IMR-90 (cell line): ENCODE data around the gene MTG1. TPM values are rescaled to one million over a fixed set of nuclear protein-coding genes. Genes with fewer than 3 reads are reported as not detected.

Source experiments
- ATAC-seq: fragments of 200-7000 bp; cut with Tn5 transposase; 2 replicates; pipeline ENCODE4 v1.9.1; 2020; ENCODE audit warnings: low read depth, mild to moderate bottlenecking, moderate library complexity
- BruUV-seq: library from RNA; stranded (reverse); fragments of 400-500 nt; replicated peaks from 2 replicates; lab custom pipeline; 2021; lab: Mats Ljungman, UMichigan
- CTCF ChIA-PET: fragments of 300-600 bp; formaldehyde crosslinking; extraction: SDS; loops from one replicate; lab custom pipeline; 2021; ENCODE audit warnings: antibody characterized with exemption; lab: Yijun Ruan, JAX
- POLR2A ChIA-PET: fragments of 300-600 bp; sonication (Branson Sonifier 250); formaldehyde crosslinking; loops from one replicate; lab custom pipeline; 2022; ENCODE audit warnings: antibody characterized with exemption; ENCODE audit not compliant: unreplicated experiment; lab: Charles Lee
- DNase-seq: peaks from one replicate; pipeline ENCODE4 v3.0.0; 2013
- H2AFZ ChIP-seq: replicated peaks from 2 replicates; pipeline ENCODE3; 2013; ENCODE audit warnings: low read length, mild to moderate bottlenecking; ENCODE audit not compliant: poor library complexity
- H2AK5ac ChIP-seq: 2 replicates; pipeline ENCODE4 v1.6.1; 2013; ENCODE audit warnings: low read depth, low read length, inconsistent platforms
- H2AK9ac ChIP-seq: replicated peaks from 2 replicates; pipeline ENCODE3; 2013; ENCODE audit warnings: mild to moderate bottlenecking, low read depth, low read length, moderate library complexity; ENCODE audit not compliant: poor library complexity
- H2BK120ac ChIP-seq: 2 replicates; pipeline ENCODE4 v1.6.1; 2013; ENCODE audit warnings: low read depth, low read length, inconsistent platforms
- H2BK15ac ChIP-seq: 3 replicates; pipeline ENCODE4 v1.6.1; 2013; ENCODE audit warnings: low read depth, low read length, inconsistent platforms
- H2BK20ac ChIP-seq: 2 replicates; pipeline ENCODE4 v1.6.1; 2013; ENCODE audit warnings: low read depth, mild to moderate bottlenecking, inconsistent platforms, low read length, moderate library complexity
- H2BK5ac ChIP-seq: 2 replicates; pipeline ENCODE4 v1.6.1; 2013; ENCODE audit warnings: mild to moderate bottlenecking, low read depth, low read length, inconsistent platforms; ENCODE audit not compliant: poor library complexity, severe bottlenecking
- H3K14ac ChIP-seq: replicated peaks from 2 replicates; pipeline ENCODE4 v1.6.1; 2013; ENCODE audit warnings: low read depth, low read length, inconsistent platforms
- H3K18ac ChIP-seq: 2 replicates; pipeline ENCODE4 v1.6.1; 2013; ENCODE audit warnings: low read depth, low read length, control low read depth
- H3K23ac ChIP-seq: 2 replicates; pipeline ENCODE4 v1.6.1; 2013; ENCODE audit warnings: low read depth, low read length, inconsistent platforms
- H3K27ac ChIP-seq: 2 replicates; pipeline ENCODE4 v1.5.1; 2013; ENCODE audit warnings: mild to moderate bottlenecking, control low read depth, low read length; ENCODE audit not compliant: insufficient read depth
- H3K27me3 ChIP-seq: 2 replicates; pipeline ENCODE4 v1.6.1; 2013; ENCODE audit warnings: low read length; ENCODE audit not compliant: control insufficient read depth, insufficient read depth
- H3K36me3 ChIP-seq: 2 replicates; pipeline ENCODE4 v1.6.1; 2013; ENCODE audit warnings: low read length, mixed read lengths; ENCODE audit not compliant: control insufficient read depth, insufficient read depth
- H3K4ac ChIP-seq: 2 replicates; pipeline ENCODE4 v1.6.1; 2013; ENCODE audit warnings: low read depth, low read length, inconsistent platforms
- H3K4me1 ChIP-seq: 2 replicates; pipeline ENCODE4 v1.6.1; 2013; ENCODE audit warnings: low read length, mixed read lengths; ENCODE audit not compliant: control insufficient read depth, insufficient read depth
- H3K4me2 ChIP-seq: 2 replicates; pipeline ENCODE4 v1.6.1; 2013; ENCODE audit warnings: low read depth, mild to moderate bottlenecking, control low read depth, low read length, moderate library complexity
- H3K4me3 ChIP-seq: 2 replicates; pipeline ENCODE4 v1.5.1; 2013; ENCODE audit warnings: low read depth, mild to moderate bottlenecking, control low read depth, low read length, moderate library complexity; ENCODE audit not compliant: insufficient read depth
- H3K56ac ChIP-seq: 2 replicates; pipeline ENCODE4 v1.6.1; 2013; ENCODE audit warnings: low read length, inconsistent platforms; ENCODE audit not compliant: insufficient read depth; ENCODE audit errors: extremely low read depth
- H3K79me1 ChIP-seq, 2 experiments: 2 replicates each; pipeline ENCODE4 v1.6.1; 2013; ENCODE audit warnings: low read length in 2 of 2, inconsistent platforms in 1 of 2, low read depth in 1 of 2
- H3K9ac ChIP-seq: 2 replicates; pipeline ENCODE4 v1.6.1; 2013; ENCODE audit warnings: low read depth, low read length, control low read depth
- H3K9me1 ChIP-seq: 2 replicates; pipeline ENCODE4 v1.6.1; 2013; ENCODE audit warnings: low read length, inconsistent platforms; ENCODE audit not compliant: insufficient read depth
- H3K9me3 ChIP-seq: 2 replicates; pipeline ENCODE4 v1.6.1; 2013; ENCODE audit warnings: low read length; ENCODE audit not compliant: control insufficient read depth, insufficient read depth
- H4K20me1 ChIP-seq: 2 replicates; pipeline ENCODE4 v1.6.1; 2013; ENCODE audit warnings: low read length, inconsistent platforms; ENCODE audit not compliant: insufficient read depth
- H4K5ac ChIP-seq: 2 replicates; pipeline ENCODE4 v1.6.1; 2013; ENCODE audit warnings: mild to moderate bottlenecking, low read depth, low read length, control low read depth
- H4K8ac ChIP-seq, 2 experiments: 2 replicates each; pipeline ENCODE4 v1.6.1; 2013; ENCODE audit warnings: low read depth in 2 of 2, low read length in 2 of 2, control low read depth in 1 of 2, inconsistent platforms in 1 of 2
- H4K91ac ChIP-seq: 2 replicates; pipeline ENCODE4 v1.6.1; 2013; ENCODE audit warnings: low read depth, low read length, inconsistent platforms; ENCODE audit not compliant: insufficient read depth
- BHLHE40 ChIP-seq: fragments of 150-350 bp; IDR thresholded peaks from 2 replicates; pipeline ENCODE4 v1.6.1; 2016; ENCODE audit warnings: mild to moderate bottlenecking, low read depth, low read length
- CHD1 ChIP-seq: IDR thresholded peaks from 2 replicates; pipeline ENCODE4 v1.6.1; 2012; ENCODE audit warnings: low read depth, low read length, improper control_type of control experiment
- CTCF ChIP-seq: conservative IDR thresholded peaks from 2 replicates; pipeline ENCODE4 v1.5.1; 2012; ENCODE audit warnings: mild to moderate bottlenecking, low read depth, low read length, improper control_type of control experiment
- FOS ChIP-seq: fragments of 150-350 bp; IDR thresholded peaks from 2 replicates; pipeline ENCODE4 v1.6.1; 2016; ENCODE audit warnings: low read depth, low read length
- MAFK ChIP-seq: IDR thresholded peaks from 2 replicates; pipeline ENCODE4 v1.6.1; 2012; ENCODE audit warnings: low read depth, low read length, improper control_type of control experiment
- MAZ ChIP-seq: IDR thresholded peaks from 2 replicates; pipeline ENCODE4 v1.6.1; 2012; ENCODE audit warnings: low read depth, mild to moderate bottlenecking, low read length, improper control_type of control experiment, moderate library complexity, borderline replicate concordance
- MXI1 ChIP-seq: IDR thresholded peaks from 2 replicates; pipeline ENCODE4 v1.6.1; 2012; ENCODE audit warnings: low read depth, mild to moderate bottlenecking, low read length, moderate library complexity, borderline replicate concordance
- NFE2L2 ChIP-seq: fragments of 150-350 bp; IDR thresholded peaks from 2 replicates; pipeline ENCODE4 v1.6.1; 2016; ENCODE audit warnings: low read depth, mild to moderate bottlenecking, low read length
- RAD21 ChIP-seq: IDR thresholded peaks from 2 replicates; pipeline ENCODE4 v1.6.1; 2012; ENCODE audit warnings: low read length, improper control_type of control experiment
- RCOR1 ChIP-seq: IDR thresholded peaks from 2 replicates; pipeline ENCODE4 v1.6.1; 2012; ENCODE audit warnings: mild to moderate bottlenecking, low read length, improper control_type of control experiment; ENCODE audit not compliant: insufficient replicate concordance
- RFX5 ChIP-seq: IDR thresholded peaks from 2 replicates; pipeline ENCODE4 v1.8.0; 2012; ENCODE audit warnings: low read depth, mild to moderate bottlenecking, low read length, moderate library complexity
- SMC3 ChIP-seq: fragments of 150-350 bp; IDR thresholded peaks from 2 replicates; pipeline ENCODE4 v1.6.1; 2016; ENCODE audit warnings: low read depth, mild to moderate bottlenecking, antibody characterized with exemption, low read length, moderate library complexity
- USF2 ChIP-seq: fragments of 150-350 bp; IDR thresholded peaks from 2 replicates; pipeline ENCODE4 v1.6.1; 2017; ENCODE audit warnings: mild to moderate bottlenecking, antibody characterized with exemption, low read length, low read depth
- WGBS, 2 experiments: methylation state at CpG; one replicate each; pipeline versions ENCODE4 v1.1.5 to v1.1.7; 2013; ENCODE audit warnings: missing lambda C conversion rate in 2 of 2; ENCODE audit not compliant: insufficient read length in 1 of 2; ENCODE audit errors: extremely low coverage in 2 of 2; 5-methylcytosine and 5-hydroxymethylcytosine counted together
- dilution Hi-C: fragments of 300-500 bp; cut with HindIII; formaldehyde crosslinking; loops from one replicate; pipeline ENCODE4 v1.14.3; 2018; ENCODE audit warnings: low sequenced_read_pairs; ENCODE audit not compliant: unreplicated experiment
- in situ Hi-C: fragments of 300-500 bp; cut with MboI; formaldehyde crosslinking; loops from 3 replicates; pipeline ENCODE4 v1.14.3; 2019; ENCODE audit warnings: low sequenced_read_pairs, inconsistent platforms, mixed read lengths
- intact Hi-C: fragments of 100-400 bp; cut with micrococcal nuclease; formaldehyde crosslinking; loops from 2 replicates; pipeline ENCODE4 v1.10.0; 2022
- polyA plus RNA-seq, 3 experiments: library from polyadenylated mRNA; depleted of rRNA; stranded (reverse); fragments of >200 nt; gene quantifications; 2 replicates each; pipeline ENCODE4 v1.2.3, GENCODE V29; 2012; ENCODE audit warnings: low replicate concordance in 1 of 3
- total RNA-seq: library from RNA; depleted of rRNA; stranded (reverse); fragments of >200 nt; gene quantifications from 2 replicates; pipeline ENCODE4 v1.2.3, GENCODE V29; 2012
- TF ChIP-seq, protein P1 (sequence below): fragments of 150-350 bp; IDR thresholded peaks from 2 replicates; pipeline ENCODE4 v1.6.1; 2016; ENCODE audit warnings: low read depth, mild to moderate bottlenecking, low read length, moderate library complexity, borderline replicate concordance

MTG1 gene
- total and polyA plus RNA-seq, 2 of the 4 experiments (the other 2 are of a cell fraction) = 38.5 to 64.8 TPM

DNA sequence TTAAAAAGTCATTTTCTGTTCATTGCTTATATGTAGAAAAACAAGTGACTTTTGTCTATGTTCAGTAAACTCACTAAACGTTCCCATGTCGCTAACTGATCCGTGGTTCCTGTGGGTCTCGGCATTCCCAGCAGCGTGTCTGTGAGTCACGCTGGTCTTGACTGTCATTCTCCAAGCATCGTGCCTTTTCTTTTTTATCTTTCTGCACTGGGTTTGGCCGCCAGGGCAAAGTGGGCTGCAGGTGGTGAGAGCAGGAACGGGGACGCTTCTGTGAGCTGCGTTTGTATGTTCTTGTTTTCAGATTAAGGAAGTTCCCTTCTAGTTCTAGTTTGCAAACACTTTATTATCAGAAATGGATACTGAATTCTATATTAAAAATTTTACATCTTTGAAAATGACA, 53.0 kb downstream of the MTG1 start:
- no peak overlapping the region for H3K56ac ChIP-seq
- H3K4me2 ChIP-seq = no peak overlapping the region
- TF ChIP-seq, protein P1, sequence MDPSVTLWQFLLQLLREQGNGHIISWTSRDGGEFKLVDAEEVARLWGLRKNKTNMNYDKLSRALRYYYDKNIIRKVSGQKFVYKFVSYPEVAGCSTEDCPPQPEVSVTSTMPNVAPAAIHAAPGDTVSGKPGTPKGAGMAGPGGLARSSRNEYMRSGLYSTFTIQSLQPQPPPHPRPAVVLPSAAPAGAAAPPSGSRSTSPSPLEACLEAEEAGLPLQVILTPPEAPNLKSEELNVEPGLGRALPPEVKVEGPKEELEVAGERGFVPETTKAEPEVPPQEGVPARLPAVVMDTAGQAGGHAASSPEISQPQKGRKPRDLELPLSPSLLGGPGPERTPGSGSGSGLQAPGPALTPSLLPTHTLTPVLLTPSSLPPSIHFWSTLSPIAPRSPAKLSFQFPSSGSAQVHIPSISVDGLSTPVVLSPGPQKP = no peak
- no peak for TF ChIP-seq MAFK
- TF ChIP-seq SMC3 = no peak
- TF ChIP-seq MXI1 = no peak
- no peak for TF ChIP-seq FOS
- no peak for TF ChIP-seq MAZ
- TF ChIP-seq CHD1 = no peak
- no peak for TF ChIP-seq BHLHE40
- TF ChIP-seq USF2 = no peak
- TF ChIP-seq NFE2L2 = no peak
- no peak for TF ChIP-seq RFX5
- no peak for TF ChIP-seq CTCF
- no peak for TF ChIP-seq RAD21
- TF ChIP-seq RCOR1 = no peak
- no peak overlapping the region for H3K4ac ChIP-seq
- H3K14ac ChIP-seq = no peak overlapping the region
- H3K18ac ChIP-seq = no peak overlapping the region
- no peak overlapping the region for H2BK20ac ChIP-seq
- no peak overlapping the region for H2BK5ac ChIP-seq
- WGBS, 2 experiments = no CpG with 5 or more reads among the region's 11 CpGs
- peaks cover 15% of the 10 kb centered on the region for H3K9me3 ChIP-seq
- no peaks in the 10 kb centered on the region for H3K9me1 ChIP-seq
- no peak overlapping the region for H2BK120ac ChIP-seq
- H4K20me1 ChIP-seq = no peaks in the 10 kb centered on the region
- H3K4me1 ChIP-seq = no peaks in the 10 kb centered on the region
- H2AK5ac ChIP-seq = no peak overlapping the region
- no peak overlapping the region for H3K27ac ChIP-seq
- CTCF ChIA-PET = no interaction called here
- no peak overlapping the region for H2BK15ac ChIP-seq
- dilution Hi-C loops (no loop called here), intact Hi-C loops (no loop called here), in situ Hi-C loops (no loop called here)
- H2AK9ac ChIP-seq = no peak overlapping the region
- no peak overlapping the region for H4K91ac ChIP-seq
- no peaks in the 10 kb centered on the region for H3K36me3 ChIP-seq
- POLR2A ChIA-PET = no interaction called here
- H3K4me3 ChIP-seq = no peak overlapping the region
- no peak overlapping the region for H4K8ac ChIP-seq
- H3K9ac ChIP-seq = no peak overlapping the region
- no peak overlapping the region for H2AFZ ChIP-seq
- BruUV-seq = no TSS peak
- DNase-seq = no peak
- H3K79me1 ChIP-seq = no peaks in the 10 kb centered on the region
- H3K27me3 ChIP-seq = no peaks in the 10 kb centered on the region
- no peak overlapping the region for H4K5ac ChIP-seq
- no peak overlapping the region for H3K23ac ChIP-seq
- no peak for ATAC-seq
